ENCODE results near the gene GPR65.

GPR65 gene

DNA sequence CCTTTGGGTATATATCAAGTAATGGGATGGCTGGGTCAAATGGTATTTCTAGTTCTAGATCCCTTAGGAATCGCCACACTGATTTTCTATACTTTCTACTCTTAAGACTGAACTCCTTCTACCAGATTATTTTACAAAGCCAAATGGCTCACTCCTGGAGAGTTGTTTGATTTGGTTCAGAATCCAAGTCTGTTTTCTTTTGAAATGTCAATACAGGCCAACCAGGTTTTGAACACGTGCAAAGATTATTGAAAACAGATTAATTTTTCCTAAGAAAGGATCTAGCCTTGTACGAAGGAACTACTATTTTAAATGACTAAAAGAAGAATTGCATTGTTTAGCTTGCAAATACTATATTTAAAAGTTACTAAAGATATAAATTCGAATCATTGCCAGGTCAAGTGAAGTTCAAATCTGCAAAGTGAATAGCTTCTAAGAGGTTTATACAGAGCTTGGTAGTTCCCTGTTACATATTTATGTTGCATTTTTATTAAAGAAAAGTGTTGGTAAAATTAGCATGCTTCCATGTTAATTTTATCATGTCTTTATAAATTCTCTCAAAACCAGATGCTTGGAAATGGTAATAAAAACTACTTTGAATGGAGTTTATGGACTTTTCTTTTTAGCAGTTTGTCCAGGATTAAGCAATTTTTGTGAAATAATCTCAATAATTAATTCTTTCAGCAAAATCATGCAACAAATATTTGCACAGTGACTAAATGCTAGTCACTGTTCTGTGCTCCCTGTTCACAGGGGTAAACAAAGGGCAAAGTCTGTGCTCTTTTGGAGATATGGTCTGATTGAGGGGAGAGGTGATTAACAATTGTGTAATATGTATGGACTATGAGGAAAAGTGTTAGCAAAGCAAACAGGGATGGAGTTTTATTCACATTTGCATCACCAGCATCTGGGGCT is 38.9 kb downstream of the GPR65 start:
- DNase-seq = peak; percentile 63

- no peak for DNase-seq
These were observed 39.5 kb downstream of the GPR65 start for GRCh38 chr14:88044444-88044758.

- peak; percentile 15 for DNase-seq
These were observed 40.0 kb downstream of the GPR65 start for GRCh38 chr14:88044776-88045446.

DNA sequence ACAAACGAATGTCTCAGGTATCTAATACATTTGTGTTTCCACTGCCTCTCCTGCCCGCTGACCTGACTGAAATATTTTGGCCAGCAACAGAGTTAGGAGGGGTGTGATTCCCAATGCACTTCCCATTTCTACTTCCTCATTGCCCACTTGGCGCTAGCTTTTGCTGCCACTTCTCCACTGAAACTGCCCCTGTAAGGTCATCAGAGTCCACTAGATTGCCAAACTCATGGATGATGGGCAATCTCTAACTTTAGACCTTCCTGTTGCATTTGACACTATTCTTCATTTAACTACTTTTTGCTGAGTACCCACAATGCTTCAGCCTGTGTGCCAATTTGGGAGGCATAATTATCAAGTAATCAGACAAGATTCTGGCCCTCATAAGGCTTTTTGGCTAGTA is 40.8 kb downstream of the GPR65 start:
- DNase-seq = no peak

- no peak for DNase-seq
These were observed 43.4 kb downstream of the GPR65 start for GRCh38 chr14:88048351-88048750.

DNA sequence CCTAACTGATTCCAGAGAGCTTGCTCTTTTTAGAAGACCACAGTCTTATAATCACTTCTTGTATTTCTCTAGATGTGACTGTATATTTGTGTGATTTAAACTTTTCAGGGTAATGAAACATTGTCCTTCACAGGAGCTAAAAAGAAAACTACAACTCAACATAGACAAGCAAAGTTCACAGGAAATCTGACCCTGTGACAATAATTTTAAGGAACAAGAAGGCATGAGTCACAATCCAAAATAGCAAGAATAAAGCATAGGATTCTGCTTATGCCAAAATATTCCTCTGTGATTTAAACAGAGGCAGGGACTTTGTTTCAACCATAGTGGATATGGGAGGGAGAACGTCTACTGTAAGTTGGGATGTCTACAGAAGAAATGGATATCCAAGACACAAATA is 44.3 kb downstream of the GPR65 start:
- DNase-seq = no peak

- DNase-seq = no peak
These were observed 45.0 kb downstream of the GPR65 start for GRCh38 chr14:88049936-88050335.

GRCh38 chr14:88060576-88060975 is 55.6 kb downstream of the GPR65 start:
- no peak for DNase-seq

GRCh38 chr14:88063811-88064210 is 58.9 kb downstream of the GPR65 start:
- DNase-seq = no peak
